SK-N-DZ (cell line): Measurements from ENCODE around the gene RAD50. TPM values are rescaled to one million over a fixed set of nuclear protein-coding genes. Genes with fewer than 3 reads are reported as not detected.
A peak's percentile ranks its signal among the peaks of the same experiment; 100 is the strongest.
"Not testable (repeated sequence)": the region's sequence is repeated elsewhere in the genome, so short reads cannot be mapped to it uniquely, and the experiment has no call there.

ENCODE experiments used
- DNase-seq: peaks from one replicate; pipeline ENCODE4 v3.0.0-alpha.2; 2015; ENCODE audit warnings: low spot score
- polyA plus RNA-seq, 2 experiments: library from polyadenylated mRNA; depleted of rRNA; stranded (reverse); fragments of >200 nt; gene quantifications; 2 replicates each; pipeline ENCODE4 v1.2.3, GENCODE V29; 2014

The RAD50 gene
- polyA plus RNA-seq (2014; cell fraction: cytosol; rRNA removed) = 12.6 and 13.5 TPM in 2 replicates
- polyA plus RNA-seq (2014; cell fraction: nucleus; rRNA removed) = 20.1 and 28.1 TPM in 2 replicates

- peak; percentile 94 for DNase-seq
Observed at GRCh38 chr5:132556763-132557477, at the start of gene RAD50. Gene RAD50, plus strand, starts transcription at chr5:132556977. Its CDS starts 348 bp downstream, at chr5:132557325.

- no peak for DNase-seq
Observed at GRCh38 chr5:132510076-132510475, 46.7 kb upstream of the RAD50 start.

GRCh38 chr5:132513618-132514336 lies 43.0 kb upstream of the RAD50 start:
- DNase-seq = not testable (repeated sequence)

GRCh38 chr5:132522067-132522466 lies 34.7 kb upstream of the RAD50 start:
- DNase-seq = not testable (repeated sequence)

- DNase-seq = not testable (repeated sequence)
Observed at GRCh38 chr5:132524877-132525276, 31.9 kb upstream of the RAD50 start.

DNA sequence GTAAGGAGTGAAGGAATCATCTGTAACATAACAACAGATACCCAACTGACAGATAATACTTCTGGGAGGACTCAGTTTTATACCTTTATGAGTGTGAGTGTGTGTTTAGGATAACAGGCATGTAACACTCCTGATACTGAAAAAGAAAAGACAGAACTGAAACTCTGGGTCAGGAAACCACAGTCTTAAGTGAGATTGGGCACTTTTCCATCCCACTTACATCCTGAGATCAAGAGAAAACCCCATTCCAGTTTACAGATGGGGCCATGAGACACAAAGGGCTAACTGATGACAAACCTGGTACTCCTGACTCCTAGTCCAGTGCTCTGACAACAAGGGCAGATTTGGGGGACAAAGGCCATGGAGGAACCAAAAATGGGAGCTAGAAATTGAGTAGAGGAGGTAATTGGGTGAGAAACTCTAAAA lies 31.5 kb upstream of the RAD50 start:
- DNase-seq = no peak

- DNase-seq = peak; percentile 60
Observed at GRCh38 chr5:132526290-132526973, 30.3 kb upstream of the RAD50 start.

DNA sequence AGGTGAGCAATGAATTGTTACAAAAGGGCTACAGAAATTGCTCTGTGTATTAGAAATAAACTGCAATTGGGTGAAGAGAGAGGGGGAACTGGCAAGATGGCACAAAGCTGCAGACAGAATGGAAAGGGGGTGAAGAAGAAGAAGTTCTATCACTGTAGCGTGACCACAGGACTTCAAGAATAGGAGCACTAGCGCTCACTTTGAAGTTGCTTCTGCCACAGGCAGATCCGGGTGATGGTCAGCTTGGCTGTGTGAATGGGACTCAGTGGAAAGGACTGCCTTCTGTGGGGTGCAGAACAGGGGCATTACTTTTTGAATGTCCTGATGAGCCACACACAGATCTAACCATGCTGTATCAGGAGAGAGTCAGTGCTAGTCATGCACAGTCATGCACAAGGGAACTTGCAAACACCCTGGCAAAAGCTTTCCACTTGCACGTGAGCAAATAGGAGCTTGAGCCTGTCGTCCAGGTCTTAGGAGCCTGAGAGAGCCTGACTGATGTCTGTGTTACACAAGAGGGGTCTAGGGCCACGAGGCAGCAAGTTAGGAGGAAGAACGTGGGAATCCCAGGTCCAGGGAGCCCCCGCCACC lies 29.7 kb upstream of the RAD50 start:
- DNase-seq = no peak

DNA sequence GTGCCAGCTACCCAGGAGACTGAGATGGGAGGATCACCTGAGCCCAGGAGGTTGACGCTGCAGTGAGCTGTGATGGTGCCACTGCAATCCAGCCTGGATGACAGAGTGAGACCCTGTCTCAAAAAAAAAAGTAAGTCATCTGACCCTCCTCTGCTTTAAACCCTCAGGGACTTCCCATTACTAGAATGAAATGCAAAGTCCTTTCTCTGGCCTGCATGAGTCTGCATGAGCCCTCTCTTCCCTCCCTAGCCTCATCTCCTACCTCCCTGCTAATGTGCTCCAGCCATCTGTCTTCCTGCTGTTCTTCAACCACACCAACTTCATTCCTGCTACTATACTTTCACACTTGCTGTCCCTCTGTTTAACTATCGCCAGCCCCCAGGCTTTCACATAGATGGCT lies 28.8 kb upstream of the RAD50 start:
- no peak for DNase-seq

DNA sequence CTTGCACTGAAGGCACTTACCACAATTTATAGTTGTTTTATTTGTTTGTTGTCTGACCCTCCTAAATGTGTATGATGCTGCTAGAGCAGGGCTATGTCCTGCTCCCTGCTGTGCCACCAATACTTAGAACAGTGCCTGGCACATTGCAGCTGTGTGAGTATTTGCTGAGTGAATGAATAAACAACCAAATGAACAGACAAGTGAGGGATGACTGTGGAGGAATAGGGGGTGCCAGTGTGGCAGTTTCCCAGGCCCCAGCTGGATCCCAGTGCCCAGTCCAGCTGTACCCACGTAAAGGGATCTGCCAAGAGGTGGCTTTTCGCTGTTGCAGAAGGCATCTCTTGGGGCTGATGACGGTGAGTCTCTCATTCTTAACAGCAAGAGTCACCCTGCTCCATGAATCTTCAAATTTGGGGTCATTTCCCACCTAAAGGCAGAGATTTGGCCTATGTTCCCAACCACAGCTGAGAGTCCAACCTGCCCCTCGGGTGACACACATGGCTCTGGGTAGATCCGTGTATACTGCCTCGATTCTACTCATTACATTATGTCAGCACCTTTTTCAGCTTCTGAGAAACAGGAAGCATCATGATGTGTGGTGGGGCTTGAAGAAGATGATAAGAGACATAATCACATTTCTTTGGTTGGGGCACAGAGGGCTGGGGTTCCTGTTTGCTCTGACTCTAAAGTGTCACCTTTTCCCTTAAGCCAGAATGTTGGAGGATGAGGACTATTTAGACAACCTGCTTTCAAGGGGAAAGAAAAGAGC lies 27.7 kb upstream of the RAD50 start:
- no peak for DNase-seq

- no peak for DNase-seq
Observed at GRCh38 chr5:132530946-132531345, 25.8 kb upstream of the RAD50 start.

- DNase-seq = no peak
Observed at GRCh38 chr5:132539716-132540115, 17.1 kb upstream of the RAD50 start.

GRCh38 chr5:132540149-132540548 lies 16.6 kb upstream of the RAD50 start:
- no peak for DNase-seq

GRCh38 chr5:132540764-132541163 lies 16.0 kb upstream of the RAD50 start:
- no peak for DNase-seq

DNA sequence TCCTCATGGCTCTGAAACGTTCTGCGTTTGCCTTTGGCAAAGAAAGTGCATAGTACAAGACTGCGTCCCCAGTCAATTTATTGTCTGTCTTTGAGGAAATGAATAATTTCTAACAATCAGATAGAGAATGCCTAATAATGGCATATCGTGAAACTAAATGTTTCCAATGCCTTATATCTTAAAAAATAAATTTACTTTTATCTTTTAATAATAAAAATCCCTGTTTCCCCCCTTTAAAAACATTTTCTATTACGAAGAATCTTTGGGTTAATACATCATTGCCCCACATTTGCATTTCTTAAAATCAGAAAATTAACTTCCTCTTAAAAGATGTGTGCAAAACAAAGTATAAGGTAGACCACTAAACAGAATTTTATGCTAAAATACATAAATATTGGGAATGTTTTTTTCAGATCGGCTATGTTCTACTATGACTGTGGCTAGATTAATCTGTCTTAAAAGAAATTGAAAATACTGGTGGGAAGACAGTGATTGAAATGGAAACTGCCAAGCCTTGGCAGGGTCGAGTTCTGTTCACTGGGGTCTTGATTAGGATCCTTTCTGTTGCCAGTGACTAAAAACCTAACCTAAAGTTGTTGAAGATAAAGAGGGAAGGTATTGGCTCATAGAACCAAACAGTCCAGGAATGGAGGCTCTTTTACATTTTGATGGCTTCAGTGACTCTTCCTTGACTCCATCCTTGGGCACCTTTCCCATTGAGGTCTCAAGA lies 13.1 kb upstream of the RAD50 start, which contains the start of gene IL5:
IL5 (minus strand) TSS at position 51 of the 730 bp plus-strand sequence; CDS start at position 7, 44 bp downstream.
- no peak for DNase-seq

- no peak for DNase-seq
Observed at GRCh38 chr5:132546108-132546507, 10.7 kb upstream of the RAD50 start.

DNA sequence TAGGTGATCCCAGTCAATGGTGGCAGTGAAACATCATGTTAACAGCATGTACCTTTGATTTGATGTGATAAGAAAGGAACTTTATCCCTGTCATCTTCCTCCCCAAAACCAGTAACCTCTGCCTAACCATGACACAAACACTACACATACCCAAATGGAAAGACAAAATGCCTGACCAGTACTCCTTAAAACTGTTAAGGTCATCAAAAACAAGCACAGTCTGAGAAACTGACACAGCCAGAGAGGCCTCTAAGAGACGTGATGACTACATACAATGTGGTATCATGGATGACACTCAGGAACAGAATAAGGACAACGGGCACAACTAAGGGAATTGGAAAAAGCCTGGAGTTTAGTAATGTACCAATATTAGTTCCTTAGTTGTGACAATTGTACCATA lies 9.5 kb upstream of the RAD50 start:
- DNase-seq = no peak

DNA sequence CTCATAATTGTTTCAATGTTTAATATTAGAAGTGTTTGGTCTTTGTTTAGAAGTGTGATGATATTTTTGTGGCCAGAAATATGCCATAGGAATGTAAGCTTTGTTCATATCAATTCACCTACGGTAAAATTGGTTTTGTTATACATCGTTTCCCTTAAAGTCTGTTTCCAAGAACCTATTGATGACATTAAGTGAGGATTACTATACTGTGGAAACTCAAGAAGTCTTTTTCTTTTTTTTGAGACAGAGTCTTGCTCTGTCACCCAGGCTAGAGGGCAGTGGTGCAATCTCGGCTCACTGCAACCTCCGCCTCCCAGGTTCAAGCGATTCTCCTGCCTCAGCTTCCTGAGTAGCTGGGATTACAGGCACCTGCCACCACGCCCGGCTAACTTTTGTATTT lies 7.9 kb upstream of the RAD50 start:
- not testable (repeated sequence) for DNase-seq

DNA sequence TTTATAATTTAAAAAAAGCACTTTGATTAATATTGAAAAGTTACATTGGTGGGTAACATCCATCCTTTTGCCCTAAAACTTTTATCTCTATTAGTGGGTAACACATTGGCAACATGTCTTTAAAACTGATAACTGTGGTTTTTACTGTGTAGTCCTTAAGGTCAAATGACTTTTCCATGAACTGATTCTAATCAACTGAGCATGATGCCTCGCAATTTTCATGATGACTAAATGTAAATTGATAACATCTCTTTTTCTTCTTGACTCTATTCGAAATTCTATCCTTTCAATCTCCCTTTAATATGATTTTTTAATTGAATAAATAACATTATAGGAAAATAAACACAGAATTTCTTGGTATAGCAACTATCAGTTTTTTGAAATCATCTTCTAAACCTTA lies 7.2 kb upstream of the RAD50 start:
- DNase-seq = no peak

GRCh38 chr5:132556153-132556762 lies 519 bp upstream of the RAD50 start:
- no peak for DNase-seq
